ENCODE measurements around the gene CHD9.

DNA sequence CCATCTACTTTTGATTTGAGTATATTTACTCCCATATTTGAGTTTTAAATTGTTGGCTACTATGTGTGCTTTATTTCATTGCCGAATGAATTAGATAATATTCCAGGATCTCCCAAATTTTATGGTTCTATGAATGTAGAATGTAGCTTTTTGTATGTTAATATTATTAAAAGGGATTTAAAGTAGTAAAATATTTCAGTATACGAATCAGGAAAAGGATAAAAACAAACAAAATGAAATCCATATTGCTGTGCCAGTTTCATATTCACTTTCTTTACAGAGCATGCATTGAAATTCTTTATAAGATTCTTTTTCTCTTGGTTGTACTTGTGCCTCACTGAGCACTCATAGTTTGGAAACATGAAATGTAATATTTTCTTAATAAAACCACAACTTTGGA is 155.1 kb downstream of the CHD9 start:
- TF ChIP-seq, protein P1, sequence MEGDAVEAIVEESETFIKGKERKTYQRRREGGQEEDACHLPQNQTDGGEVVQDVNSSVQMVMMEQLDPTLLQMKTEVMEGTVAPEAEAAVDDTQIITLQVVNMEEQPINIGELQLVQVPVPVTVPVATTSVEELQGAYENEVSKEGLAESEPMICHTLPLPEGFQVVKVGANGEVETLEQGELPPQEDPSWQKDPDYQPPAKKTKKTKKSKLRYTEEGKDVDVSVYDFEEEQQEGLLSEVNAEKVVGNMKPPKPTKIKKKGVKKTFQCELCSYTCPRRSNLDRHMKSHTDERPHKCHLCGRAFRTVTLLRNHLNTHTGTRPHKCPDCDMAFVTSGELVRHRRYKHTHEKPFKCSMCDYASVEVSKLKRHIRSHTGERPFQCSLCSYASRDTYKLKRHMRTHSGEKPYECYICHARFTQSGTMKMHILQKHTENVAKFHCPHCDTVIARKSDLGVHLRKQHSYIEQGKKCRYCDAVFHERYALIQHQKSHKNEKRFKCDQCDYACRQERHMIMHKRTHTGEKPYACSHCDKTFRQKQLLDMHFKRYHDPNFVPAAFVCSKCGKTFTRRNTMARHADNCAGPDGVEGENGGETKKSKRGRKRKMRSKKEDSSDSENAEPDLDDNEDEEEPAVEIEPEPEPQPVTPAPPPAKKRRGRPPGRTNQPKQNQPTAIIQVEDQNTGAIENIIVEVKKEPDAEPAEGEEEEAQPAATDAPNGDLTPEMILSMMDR (conservative IDR thresholded peaks at IDR 0.05) = no peak
- no peak for TF ChIP-seq EZH2 (IDR thresholded peaks at IDR 0.05; ENCODE audit: low read depth)

Data from PC-9 (cell line).